ELF-1 (cell line): ENCODE data around the gene TMEM108.

ENCODE experiments used
- DNase-seq: peaks from one replicate; pipeline ENCODE4 v3.0.0-alpha.2; 2016; ENCODE audit warnings: low read depth, low spot score

The TMEM108 gene

DNA sequence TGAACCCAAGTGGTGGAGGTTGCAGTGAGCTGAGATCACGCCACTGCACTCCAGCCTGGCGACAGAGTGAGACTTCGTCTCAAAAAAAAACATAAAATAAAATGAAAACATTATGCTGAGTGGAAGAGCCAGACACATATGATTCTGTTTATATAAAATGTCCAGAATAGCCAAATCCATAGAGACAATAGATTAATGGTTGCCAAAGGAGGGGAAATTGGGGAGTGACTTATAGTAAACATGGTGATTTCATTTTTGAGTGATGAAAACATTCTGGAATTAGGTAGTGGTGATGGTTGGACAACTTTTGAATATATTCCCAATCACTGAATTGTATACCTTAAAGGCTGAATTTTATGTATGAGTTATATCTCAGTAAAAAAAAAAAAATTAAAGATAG lies 189.6 kb downstream of the TMEM108 start:
- no peak for DNase-seq

GRCh38 chr3:133230195-133230594 lies 192.0 kb downstream of the TMEM108 start:
- DNase-seq: no peak

- no peak for DNase-seq
Measured at GRCh38 chr3:133236901-133237300, 198.7 kb downstream of the TMEM108 start.

- DNase-seq: no peak
Measured at GRCh38 chr3:133237380-133237779, 199.2 kb downstream of the TMEM108 start.

DNA sequence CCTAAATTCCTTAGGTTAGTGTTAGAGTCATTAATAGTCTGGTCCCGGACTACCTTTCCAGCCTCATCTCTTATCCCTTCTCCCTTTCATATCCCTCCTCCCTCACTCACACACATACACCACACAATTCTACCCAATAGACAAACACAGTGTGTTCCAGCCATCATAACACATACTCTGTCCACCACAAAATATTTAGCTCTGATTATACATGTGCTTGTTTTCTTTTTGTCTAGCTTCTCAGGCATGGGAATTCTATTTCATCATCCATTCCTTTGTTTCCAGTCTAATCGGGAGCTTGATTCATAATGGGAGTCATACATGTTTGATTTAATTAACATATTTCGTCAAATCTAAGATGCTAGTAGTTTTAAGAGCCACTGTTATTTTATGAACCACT lies 199.8 kb downstream of the TMEM108 start:
- DNase-seq: no peak

DNA sequence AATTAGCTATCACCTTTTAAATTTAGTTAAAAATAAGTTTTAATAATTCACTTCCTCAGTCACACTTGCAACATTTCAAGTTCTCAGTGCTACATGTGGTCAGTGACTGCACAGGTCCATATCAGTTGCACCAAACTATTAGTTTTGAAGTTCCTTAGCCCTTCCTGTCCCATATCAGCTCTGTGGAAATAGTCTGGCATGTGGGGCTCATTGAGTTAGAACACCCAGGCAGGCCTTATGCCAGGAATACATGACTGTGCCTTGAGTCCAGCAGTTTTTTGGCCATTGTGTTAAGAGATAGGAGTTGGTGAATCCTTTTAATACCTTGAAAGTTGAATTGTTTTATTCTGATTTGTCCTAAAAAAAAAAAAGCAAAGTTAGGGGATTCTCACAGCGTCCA lies 207.9 kb downstream of the TMEM108 start:
- no peak for DNase-seq

- DNase-seq: no peak
Measured at GRCh38 chr3:133246773-133247172, 208.6 kb downstream of the TMEM108 start.

DNA sequence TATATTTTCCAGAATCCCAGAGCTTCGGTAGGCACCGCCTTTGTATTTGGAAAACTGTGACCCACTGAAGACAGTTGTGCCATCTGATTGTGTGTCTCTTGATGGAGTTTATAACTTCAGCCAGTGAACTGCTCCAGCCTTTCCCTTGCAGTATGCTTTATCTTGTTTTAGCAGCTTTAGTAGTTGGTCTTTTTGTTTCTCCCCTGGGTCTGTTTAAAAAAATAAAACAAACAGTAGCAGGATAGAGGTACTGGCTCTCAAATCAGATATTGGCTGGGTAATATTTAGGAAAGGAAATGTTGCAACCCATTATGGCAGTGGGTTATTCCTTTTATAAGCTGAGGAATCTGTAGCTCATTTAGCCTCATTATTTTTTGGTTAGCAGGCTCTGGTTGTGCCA lies 210.2 kb downstream of the TMEM108 start:
- DNase-seq: no peak

DNA sequence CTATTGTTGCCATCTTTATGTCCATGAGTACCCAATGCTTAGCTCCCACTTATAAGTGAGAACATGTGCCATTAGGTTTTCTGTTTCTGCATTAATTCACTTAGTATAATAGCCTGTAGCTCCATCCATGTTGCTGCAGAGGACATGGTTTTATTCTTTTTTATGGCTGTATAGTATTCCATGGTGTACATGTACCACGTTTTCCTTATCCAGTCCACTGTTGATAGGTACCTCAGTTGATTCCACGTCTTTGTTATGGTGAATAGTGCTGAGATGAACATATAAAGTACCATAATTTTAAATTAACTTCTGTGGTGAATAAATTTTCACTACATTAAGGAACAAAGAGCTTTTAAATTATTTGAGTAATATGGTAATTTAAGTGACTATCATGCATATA lies 211.3 kb downstream of the TMEM108 start:
- no peak for DNase-seq

DNA sequence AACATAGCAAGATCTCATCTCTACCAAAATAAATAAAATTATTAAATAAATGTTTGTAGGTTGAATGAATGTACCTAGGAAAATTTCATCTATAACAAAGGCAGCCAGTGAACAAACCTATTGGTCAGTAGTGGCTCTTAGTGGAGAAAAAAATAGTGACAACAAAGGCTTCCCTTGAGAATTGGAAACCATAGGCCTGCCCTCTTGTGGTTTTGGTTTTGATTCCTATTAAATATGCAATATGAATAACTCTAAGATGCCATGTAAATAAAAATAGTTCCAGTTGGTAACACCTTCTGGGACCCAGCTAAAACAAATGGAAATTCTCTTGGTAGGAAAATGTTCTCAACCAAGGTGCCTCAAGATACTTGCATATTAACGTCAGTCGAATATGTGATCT lies 216.0 kb downstream of the TMEM108 start:
- no peak for DNase-seq

DNA sequence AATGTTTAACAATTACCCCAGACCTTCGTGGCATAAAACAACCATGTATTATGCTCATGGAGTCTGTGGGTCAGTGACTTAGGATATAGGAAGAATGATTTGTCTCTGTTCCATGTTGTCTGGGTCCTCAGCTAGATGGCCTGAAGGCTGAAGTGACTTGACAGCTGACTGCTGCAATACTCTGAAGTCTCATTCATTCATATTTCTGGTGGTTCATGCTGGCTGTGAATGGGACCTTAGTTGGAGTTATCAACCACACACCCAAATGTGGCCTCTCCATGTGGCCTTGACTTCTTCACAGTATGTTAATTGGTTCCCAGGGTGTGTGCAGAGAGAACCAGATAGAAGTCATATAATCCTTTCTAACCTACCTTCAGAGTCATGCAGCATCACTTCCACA lies 216.5 kb downstream of the TMEM108 start:
- DNase-seq: no peak

DNA sequence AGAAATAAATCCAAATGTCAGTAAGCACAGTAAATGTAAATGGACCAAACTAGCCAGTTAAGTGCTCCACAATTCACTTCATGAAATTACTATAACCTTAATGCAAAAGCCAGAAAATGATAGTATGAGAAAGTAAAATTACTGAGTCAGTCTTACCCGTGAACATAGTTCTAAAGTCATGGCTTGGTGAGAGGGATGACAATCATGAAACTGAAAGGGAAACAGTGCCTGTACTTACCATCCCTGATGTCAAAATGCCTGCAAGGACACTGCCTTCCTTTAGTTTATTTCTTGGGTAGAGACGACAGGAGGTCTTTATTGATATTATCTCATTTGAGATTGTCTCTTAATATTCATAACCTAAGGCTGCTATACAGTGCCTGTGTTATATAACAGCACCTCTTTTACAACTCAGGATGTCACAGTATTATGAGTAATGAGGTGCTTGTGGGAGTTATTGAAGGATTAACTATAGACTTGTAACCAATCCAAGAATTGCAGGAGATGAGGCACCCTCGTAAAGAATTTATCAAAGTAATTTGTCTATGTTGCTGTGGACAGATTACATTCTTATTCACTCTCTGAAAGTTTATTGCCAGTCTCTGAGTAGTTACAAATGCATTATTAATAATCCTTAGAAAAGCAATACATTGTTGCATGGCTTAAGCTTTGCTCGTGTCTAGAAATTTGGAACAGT lies 218.7 kb downstream of the TMEM108 start:
- DNase-seq: no peak

DNA sequence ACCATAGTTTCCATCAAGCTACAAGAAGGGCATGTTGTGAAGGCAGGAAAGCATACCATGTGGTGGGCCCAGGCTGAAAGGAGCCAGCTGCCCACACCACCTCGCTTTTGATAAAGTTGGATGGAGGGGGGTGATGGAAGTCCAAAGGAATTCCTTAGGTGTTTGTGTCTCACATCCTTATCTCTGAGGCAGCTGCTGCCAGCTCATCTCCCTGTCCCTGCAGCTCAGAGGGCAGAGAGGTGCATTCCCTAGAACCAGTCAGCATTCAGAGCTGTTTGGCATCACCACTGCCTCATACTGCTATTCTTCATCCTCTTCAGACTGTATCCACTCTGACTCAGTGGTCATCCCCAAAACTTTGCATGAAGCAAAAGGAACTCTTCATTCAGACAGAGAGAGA lies 220.2 kb downstream of the TMEM108 start:
- peak; percentile 7 for DNase-seq

- no peak for DNase-seq
Measured at GRCh38 chr3:133259767-133260166, 221.6 kb downstream of the TMEM108 start.

DNA sequence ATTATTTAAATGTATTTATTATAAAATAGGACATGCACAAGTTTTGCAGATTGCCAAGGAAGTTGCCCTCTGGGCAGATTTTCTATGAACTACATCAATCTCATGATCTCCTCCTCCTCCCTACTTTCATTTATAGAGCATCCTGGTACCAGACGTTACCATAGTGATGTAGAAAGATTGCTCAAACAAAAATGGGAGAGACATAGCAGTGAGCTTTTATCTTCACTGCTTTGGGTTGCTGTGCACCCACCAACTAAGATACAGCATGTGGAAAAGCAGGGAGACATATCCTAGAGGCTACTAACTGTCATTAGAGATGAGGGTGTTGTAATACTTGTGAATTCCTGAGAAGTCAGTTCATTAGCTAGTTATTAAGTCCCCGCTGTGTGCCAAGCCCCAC lies 224.1 kb downstream of the TMEM108 start:
- no peak for DNase-seq

DNA sequence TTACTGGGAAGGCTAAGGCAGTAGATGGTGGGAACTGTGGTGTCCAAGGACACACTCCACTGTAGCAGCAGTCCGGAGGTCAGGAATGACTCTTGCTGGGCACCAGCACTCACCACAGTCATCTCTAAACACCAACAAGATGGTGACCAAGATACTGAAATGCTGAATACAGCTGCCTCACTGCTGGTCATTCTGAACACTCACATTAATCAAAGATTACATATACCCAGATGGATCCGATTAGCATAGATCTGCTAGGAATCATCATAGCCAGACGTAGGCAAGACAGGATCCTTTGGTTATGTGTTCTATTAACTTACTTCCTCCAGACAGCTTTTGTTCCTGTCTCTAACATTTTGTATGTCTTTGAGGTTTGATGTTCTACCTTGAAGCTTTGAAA lies 226.7 kb downstream of the TMEM108 start:
- DNase-seq: no peak

- no peak for DNase-seq
Measured at GRCh38 chr3:133268726-133269134, 230.5 kb downstream of the TMEM108 start.

DNA sequence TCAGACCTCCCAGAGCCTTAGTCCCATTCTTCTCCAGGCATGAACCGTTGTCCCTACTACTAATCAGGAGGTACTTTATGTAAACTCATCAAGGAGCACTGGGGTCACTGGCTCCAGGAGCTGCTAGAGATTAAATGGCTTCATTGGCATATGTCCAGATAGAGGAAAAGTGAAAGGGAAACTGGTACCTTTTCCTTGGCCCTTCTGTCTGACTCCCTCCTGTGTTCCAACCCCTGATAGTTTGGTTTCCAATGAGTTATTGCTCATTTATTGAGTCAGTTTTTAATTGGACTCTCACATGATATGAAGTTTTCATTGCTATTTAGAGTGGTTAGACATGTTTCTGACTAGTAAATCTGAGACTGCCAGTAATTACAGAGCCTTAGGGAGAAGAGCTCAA lies 231.2 kb downstream of the TMEM108 start:
- no peak for DNase-seq

- no peak for DNase-seq
Measured at GRCh38 chr3:133270631-133271030, 232.4 kb downstream of the TMEM108 start.

GRCh38 chr3:133271042-133271441 lies 232.9 kb downstream of the TMEM108 start:
- no peak for DNase-seq

- no peak for DNase-seq
Measured at GRCh38 chr3:133271539-133271938, 233.3 kb downstream of the TMEM108 start.

DNA sequence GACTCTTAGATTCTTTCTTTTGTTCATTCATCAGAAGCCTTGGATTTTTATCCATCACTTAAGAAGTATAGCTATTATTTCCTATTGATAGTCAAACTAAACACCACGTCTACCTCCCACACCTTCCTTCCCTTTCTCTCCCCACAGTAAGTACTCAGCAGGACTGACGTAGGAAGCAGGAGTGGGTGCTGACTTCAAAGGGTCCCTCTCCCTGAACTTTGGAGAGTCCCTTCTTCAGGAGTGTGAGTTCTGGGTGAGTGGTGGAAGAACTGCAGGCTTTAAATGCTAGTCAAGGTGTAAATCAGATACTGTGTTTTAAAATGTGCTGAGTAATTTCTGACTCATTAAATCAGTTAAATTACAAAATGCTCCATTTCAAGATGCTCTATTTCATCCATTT lies 235.2 kb downstream of the TMEM108 start:
- no peak for DNase-seq

- peak; percentile 10 for DNase-seq
Measured at GRCh38 chr3:133274477-133274876, 236.3 kb downstream of the TMEM108 start.

DNA sequence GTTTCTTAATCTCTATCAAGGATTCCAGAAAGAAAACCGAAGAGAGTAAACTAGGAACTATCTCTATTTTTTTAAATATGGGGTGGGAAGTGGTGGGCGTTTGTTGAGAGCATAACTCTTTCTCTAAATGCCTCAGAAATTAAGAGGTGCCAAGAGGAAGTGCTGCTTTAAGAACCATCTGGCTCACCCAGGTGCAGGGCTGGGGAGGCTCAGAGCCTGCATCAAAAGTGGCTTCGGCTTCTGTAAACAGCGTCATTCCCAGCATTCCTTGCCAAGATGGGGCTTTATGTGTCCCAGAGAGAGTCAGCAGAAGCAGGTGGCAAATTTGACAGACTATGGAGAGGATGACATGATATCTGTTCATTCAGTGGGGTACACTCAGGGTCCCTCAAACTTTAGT lies 238.4 kb downstream of the TMEM108 start:
- no peak for DNase-seq
